ENCODE results near the gene SLC25A52. TPM values are rescaled to one million over a fixed set of nuclear protein-coding genes. Genes with fewer than 3 reads are reported as not detected.

Gene SLC25A52
- total and polyA plus RNA-seq, 2 donors (not counting 3 experiments of a cell fraction or from before 2014, with no cell fraction given), result 0.06 TPM; not detected in 1

- Histone ChIP-seq H3K4me2 (ENCODE audit: insufficient read depth, low read length) (no peak overlapping the region), H3K36me3 (ENCODE audit: control insufficient read depth in 2 of 2, extremely low read depth in 1 of 2, insufficient read depth in 2 of 2, low read length in 2 of 2) (no peaks in the 10 kb centered on the region), H3K4me1 (ENCODE audit: control insufficient read depth, extremely low read depth, insufficient read depth, low read length) (no peaks in the 10 kb centered on the region), H3K9me1 (replicated peaks; ENCODE audit: control insufficient read depth, extremely low read depth, insufficient read depth, low read length) (no peaks in the 10 kb centered on the region), H3K27me3 (ENCODE audit: control insufficient read depth in 2 of 2, insufficient read depth in 2 of 2, low read length in 2 of 2) (peaks cover 0 to 4% of the 10 kb centered on the region in 2 experiments), H3K9me3 (replicated peaks; ENCODE audit: control insufficient read depth, insufficient read depth, low read length) (no peaks in the 10 kb centered on the region), H2AFZ (ENCODE audit: low read depth, low read length) (no peak overlapping the region), H4K20me1 (replicated peaks; ENCODE audit: control insufficient read depth, extremely low read depth, insufficient read depth, low read length) (no peaks in the 10 kb centered on the region), H3K4me3 (replicated peaks in 1 of 3; ENCODE audit: insufficient read depth in 1 of 3, low read depth in 1 of 3, low read length in 3 of 3) (no peak overlapping the region), H3K9ac (replicated peaks; ENCODE audit: extremely low read depth, insufficient read depth, low read length) (no peak overlapping the region), H3K27ac (ENCODE audit: insufficient read depth, low read depth, low read length) (no peak overlapping the region), H3K79me2 (ENCODE audit: control insufficient read depth, insufficient read depth, low read length) (no peaks in the 10 kb centered on the region)
- TF ChIP-seq, protein P1, sequence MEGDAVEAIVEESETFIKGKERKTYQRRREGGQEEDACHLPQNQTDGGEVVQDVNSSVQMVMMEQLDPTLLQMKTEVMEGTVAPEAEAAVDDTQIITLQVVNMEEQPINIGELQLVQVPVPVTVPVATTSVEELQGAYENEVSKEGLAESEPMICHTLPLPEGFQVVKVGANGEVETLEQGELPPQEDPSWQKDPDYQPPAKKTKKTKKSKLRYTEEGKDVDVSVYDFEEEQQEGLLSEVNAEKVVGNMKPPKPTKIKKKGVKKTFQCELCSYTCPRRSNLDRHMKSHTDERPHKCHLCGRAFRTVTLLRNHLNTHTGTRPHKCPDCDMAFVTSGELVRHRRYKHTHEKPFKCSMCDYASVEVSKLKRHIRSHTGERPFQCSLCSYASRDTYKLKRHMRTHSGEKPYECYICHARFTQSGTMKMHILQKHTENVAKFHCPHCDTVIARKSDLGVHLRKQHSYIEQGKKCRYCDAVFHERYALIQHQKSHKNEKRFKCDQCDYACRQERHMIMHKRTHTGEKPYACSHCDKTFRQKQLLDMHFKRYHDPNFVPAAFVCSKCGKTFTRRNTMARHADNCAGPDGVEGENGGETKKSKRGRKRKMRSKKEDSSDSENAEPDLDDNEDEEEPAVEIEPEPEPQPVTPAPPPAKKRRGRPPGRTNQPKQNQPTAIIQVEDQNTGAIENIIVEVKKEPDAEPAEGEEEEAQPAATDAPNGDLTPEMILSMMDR (IDR thresholded peaks at IDR 0.05; ENCODE audit: extremely low read depth in 1 of 2, insufficient read depth in 1 of 2, low read depth in 1 of 2, low read length in 2 of 2), result no peak
- TF ChIP-seq FOS (IDR thresholded peaks at IDR 0.05; ENCODE audit: borderline replicate concordance, insufficient read depth, low read length), result no peak
- TF ChIP-seq MYC (IDR thresholded peaks at IDR 0.05; ENCODE audit: low read depth, low read length), result no peak
- TF ChIP-seq GATA2 (IDR thresholded peaks at IDR 0.05; ENCODE audit: insufficient read depth, insufficient read length, low read depth, low read length), result no peak
- ChIA-PET POLR2A (no interaction called here), CTCF (interaction anchor here (1.0 to 1.1 kb wide), 2 partner anchors 11 to 241 kb away, joined by 3 read pairs; no protein-coding TSS in a partner anchor)
- no peak for FAIRE-seq
- DNase-seq (ENCODE audit: low read depth, low spot score), result no peak
- BruUV-seq (replicated peaks), result no TSS peak
- intact Hi-C loops (cut with micrococcal nuclease) (no loop called here), dilution Hi-C loops (cut with MboI; ENCODE audit: extremely low pct_ligation_motif_present, low sequenced_read_pairs) (no loop called here)
These were observed 24.1 kb downstream of the SLC25A52 start for GRCh38 chr18:31736630-31737029.

- FAIRE-seq (no peak), DNase-seq (ENCODE audit: low read depth, low spot score) (no peak)
- no peaks in the 10 kb centered on the region for H3K4me1 ChIP-seq (ENCODE audit: control insufficient read depth, extremely low read depth, insufficient read depth, low read length)
- no peaks in the 10 kb centered on the region for H3K9me3 ChIP-seq (replicated peaks; ENCODE audit: control insufficient read depth, insufficient read depth, low read length)
- intact Hi-C loops (cut with micrococcal nuclease), result no loop called here
- dilution Hi-C loops (cut with MboI; ENCODE audit: extremely low pct_ligation_motif_present, low sequenced_read_pairs), result no loop called here
- H3K36me3 ChIP-seq (ENCODE audit: control insufficient read depth in 2 of 2, extremely low read depth in 1 of 2, insufficient read depth in 2 of 2, low read length in 2 of 2), result no peaks in the 10 kb centered on the region
- H4K20me1 ChIP-seq (replicated peaks; ENCODE audit: control insufficient read depth, extremely low read depth, insufficient read depth, low read length), result no peaks in the 10 kb centered on the region
- TF ChIP-seq MAX (IDR thresholded peaks at IDR 0.05; ENCODE audit: insufficient read depth, insufficient read length) (no peak), FOS (IDR thresholded peaks at IDR 0.05; ENCODE audit: borderline replicate concordance, insufficient read depth, low read length) (no peak), POLR2AphosphoS5 (IDR thresholded peaks at IDR 0.05; ENCODE audit: insufficient read depth, low read depth, low read length) (no peak)
- TF ChIP-seq, protein P1 (IDR thresholded peaks at IDR 0.05; ENCODE audit: extremely low read depth in 1 of 2, insufficient read depth in 1 of 2, low read depth in 1 of 2, low read length in 2 of 2), result no peak
- CTCF ChIA-PET, result interaction anchor here (0.9 to 2.1 kb wide), 3 partner anchors 9 to 176 kb away, joined by 3 to 10 read pairs (median 7); no protein-coding TSS in a partner anchor
- no peaks in the 10 kb centered on the region for H3K9me1 ChIP-seq (replicated peaks; ENCODE audit: control insufficient read depth, extremely low read depth, insufficient read depth, low read length)
- H3K9ac ChIP-seq (replicated peaks; ENCODE audit: extremely low read depth, insufficient read depth, low read length), result no peak overlapping the region
- no peak overlapping the region for H3K4me2 ChIP-seq (ENCODE audit: insufficient read depth, low read length)
- no peak overlapping the region for H3K27ac ChIP-seq (ENCODE audit: insufficient read depth, low read depth, low read length)
- H3K79me2 ChIP-seq (ENCODE audit: control insufficient read depth, insufficient read depth, low read length), result no peaks in the 10 kb centered on the region
- H2AFZ ChIP-seq (ENCODE audit: low read depth, low read length), result no peak overlapping the region
- peaks cover 9 to 13% of the 10 kb centered on the region in 2 experiments for H3K27me3 ChIP-seq (ENCODE audit: control insufficient read depth in 2 of 2, insufficient read depth in 2 of 2, low read length in 2 of 2)
- no peak overlapping the region for H3K4me3 ChIP-seq (replicated peaks in 1 of 3; ENCODE audit: insufficient read depth in 1 of 3, low read depth in 1 of 3, low read length in 3 of 3)
- no TSS peak for BruUV-seq (replicated peaks)
- POLR2A ChIA-PET, result no interaction called here
These were observed 29.1 kb downstream of the SLC25A52 start for GRCh38 chr18:31731628-31732027.
